GM19351 (cell line): ENCODE data around the gene LDLRAD4.

Experiments used
- ATAC-seq: cut with Tn5 transposase; IDR thresholded peaks from one replicate; pipeline ENCODE4 v1.9.1; 2021; ENCODE audit warnings: mild to moderate bottlenecking, moderate library complexity; ENCODE audit not compliant: unreplicated experiment

LDLRAD4 gene

GRCh38 chr18:13617826-13618515 is 399.4 kb downstream of the LDLRAD4 start:
- no peak for ATAC-seq

- ATAC-seq: no peak
These were observed 400.3 kb downstream of the LDLRAD4 start for GRCh38 chr18:13618760-13619438.

DNA sequence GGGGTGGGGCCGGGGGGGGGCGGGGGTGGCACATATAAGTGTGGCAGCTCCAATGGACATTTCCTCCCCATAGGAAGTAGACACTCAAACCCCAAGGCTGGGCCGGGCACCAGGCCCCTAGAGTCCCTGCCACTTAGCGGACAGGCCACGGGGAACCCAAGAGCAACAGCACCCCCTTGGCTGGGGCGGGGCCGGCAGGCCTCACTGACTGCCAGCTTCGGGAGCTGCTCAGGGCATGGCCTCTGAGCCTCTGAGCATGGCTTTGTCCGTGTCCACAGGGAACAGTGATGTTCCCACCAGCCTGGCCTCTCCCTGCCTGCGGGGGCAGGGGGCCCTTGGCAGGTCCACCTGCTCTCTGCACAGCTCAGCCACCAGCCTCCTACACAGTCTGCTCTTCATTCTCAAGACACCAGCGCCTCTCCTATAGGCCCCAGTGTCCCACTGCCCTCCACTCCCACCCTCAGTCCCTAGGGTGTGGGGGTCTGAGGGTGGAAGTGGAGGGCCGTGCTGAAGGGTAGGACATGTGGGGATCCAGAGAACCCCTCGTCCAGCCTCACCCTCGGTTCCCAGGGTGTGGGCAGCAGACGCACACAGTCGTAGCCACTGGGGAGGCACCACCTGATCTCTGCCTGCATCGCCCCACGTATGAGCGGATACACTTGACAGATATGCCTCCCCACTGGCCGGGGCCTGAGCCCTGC is 401.1 kb downstream of the LDLRAD4 start:
- no peak for ATAC-seq

DNA sequence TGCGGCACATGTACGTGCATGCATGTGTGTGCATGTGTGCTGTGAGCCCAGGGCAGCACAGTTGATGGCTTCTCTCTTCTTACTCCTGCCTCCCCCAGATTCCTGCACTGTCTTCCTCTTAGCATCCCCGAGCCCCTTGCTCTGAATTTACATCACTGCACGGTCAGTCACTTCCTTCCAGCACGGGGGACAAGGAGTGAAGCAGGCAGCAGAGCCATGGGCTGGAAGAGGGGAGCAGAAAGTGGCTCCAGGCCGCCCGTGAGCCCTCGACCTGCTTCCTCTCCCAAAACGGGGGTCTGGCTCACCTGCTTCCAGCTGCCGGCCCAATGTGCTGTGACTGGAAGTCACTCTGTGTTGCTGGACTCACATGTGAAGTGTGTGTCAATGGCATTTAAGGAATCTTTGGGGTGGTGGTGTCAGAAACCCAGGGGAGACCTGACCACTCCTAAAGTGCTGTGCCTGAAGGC is 401.7 kb downstream of the LDLRAD4 start:
- no peak for ATAC-seq

GRCh38 chr18:13620818-13621445 is 402.4 kb downstream of the LDLRAD4 start:
- no peak for ATAC-seq

DNA sequence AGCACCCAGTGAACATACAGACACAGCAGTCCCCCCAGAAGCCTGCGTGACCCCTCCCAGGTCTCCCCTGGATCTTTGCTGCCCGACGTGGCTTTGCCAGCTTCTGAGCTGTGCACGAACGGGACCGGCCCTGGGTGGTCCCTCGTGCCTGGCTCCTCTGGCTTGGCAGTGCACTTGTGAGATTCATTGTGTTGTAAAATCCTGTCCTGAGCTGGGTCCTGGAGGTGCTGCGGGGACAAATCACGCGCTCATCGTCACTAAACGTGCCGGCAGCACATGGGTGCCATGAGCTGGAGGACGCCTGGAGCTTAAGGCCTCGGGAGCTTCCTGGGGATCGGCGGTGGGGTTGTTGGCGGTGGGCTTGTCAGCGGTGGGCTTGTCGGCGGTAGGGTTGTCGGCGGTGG is 402.9 kb downstream of the LDLRAD4 start:
- no peak for ATAC-seq

- ATAC-seq: no peak
These were observed 403.5 kb downstream of the LDLRAD4 start for GRCh38 chr18:13621886-13622619.

GRCh38 chr18:13622751-13623150 is 404.2 kb downstream of the LDLRAD4 start:
- no peak for ATAC-seq

DNA sequence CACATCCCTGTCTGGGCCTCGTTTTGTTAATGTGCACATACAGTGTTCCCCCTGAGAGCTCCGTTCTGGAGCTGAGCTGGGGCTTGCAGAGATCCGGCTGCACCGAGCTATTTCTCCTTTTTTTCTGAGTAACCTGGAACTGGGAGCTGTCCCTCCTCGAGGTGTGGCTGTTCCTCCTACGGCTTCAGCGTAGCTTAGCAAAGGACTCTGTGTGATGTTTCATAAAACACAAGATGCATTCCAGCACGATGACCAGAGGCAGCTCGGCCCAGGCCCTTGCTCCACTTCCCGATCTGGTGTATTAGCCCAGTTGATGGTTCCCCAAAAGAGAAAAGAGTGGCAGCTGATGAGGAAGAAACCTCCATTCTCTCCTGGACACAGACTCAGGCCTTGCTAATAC is 404.8 kb downstream of the LDLRAD4 start:
- no peak for ATAC-seq

DNA sequence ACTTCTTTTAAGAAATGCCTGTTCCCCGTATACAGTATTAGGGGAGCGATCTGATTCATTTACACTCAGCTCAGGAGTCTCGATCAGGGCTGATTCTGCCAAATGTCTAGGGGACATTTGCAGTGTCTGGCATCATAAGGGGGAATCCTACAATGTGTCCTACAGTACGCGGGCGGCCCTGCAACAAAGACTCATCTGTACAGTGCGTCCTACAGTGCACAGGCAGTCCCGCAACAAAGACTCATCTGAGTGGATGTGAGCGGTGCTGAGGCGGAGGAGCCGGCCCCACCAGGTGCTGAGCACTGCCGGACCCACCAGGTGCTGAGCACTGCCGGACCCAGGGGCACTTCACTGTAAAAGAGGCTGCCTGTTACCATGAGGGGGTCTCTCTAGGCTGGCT is 405.3 kb downstream of the LDLRAD4 start:
- no peak for ATAC-seq

GRCh38 chr18:13624563-13625237 is 406.1 kb downstream of the LDLRAD4 start:
- ATAC-seq: no peak

- ATAC-seq: no peak
These were observed 406.8 kb downstream of the LDLRAD4 start for GRCh38 chr18:13625355-13625754.

DNA sequence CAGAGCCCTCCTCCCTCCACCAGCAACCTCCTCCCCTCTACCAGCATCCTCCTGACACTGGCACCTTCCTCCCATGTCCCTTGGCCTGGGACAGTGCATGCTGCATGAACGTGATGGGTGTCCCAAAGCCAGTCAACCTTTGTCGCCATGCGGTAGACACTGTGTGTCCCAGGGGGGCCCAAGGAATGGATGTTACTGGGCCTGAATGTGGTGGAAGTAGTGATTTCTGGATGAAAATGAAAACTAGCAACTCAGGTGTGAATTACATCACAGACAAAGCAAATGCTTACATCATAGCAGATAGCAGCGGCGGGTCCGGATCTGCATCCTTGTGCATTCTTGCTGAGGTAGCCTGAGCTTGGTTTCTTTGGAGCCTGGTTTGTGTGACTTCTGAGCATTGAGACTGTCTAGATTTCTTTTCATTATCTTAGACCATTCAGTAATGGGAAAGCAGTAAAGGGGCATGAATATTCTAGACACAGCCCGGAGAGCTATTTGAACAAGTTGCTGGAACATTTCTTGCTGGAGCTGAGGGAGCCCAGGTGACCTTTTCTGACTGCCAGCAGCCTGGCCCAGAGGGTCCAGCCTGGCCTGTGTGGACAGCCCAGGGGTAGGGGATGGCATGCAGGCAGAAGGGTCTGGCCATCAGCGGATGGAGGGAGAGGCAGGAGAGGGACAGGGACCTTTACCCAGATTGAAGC is 407.4 kb downstream of the LDLRAD4 start:
- no peak for ATAC-seq

DNA sequence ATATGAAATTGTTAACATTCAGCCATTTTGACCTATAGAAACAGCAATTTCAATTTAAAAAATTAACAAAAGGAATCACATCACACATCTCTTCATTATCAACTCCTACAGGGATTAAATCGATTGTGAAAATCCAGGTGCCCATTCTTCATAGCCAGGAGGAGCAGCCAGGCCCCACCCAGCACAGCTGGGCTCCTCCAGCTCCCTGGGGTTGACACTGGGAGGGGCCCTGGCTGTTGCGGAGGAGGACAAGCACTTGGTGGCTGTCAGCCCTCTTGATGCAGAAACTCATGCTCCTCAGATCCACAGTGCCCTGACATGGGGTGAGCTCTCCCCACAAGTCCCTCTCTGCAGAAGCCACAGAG is 408.0 kb downstream of the LDLRAD4 start:
- no peak for ATAC-seq

- ATAC-seq: no peak
These were observed 409.1 kb downstream of the LDLRAD4 start for GRCh38 chr18:13627639-13628038.

DNA sequence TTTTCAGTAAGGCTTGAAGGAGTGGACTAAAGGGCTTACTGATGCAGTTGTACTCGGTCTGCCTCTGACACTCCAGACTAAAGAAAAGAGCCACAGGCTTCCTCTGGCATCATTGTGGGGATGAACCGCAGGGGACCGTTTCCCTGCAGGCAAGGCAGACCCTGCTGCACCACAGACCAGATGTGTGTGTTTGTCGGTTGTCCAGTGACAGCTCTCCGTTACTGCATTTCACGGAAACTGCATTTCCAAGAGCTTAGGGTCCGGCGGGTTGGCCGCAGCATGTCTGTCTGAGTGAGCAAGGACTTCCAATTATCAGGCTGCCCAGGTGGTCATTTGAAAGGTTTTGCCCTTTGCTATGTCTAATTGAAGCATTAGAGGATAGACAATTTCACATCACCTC is 409.7 kb downstream of the LDLRAD4 start:
- no peak for ATAC-seq

DNA sequence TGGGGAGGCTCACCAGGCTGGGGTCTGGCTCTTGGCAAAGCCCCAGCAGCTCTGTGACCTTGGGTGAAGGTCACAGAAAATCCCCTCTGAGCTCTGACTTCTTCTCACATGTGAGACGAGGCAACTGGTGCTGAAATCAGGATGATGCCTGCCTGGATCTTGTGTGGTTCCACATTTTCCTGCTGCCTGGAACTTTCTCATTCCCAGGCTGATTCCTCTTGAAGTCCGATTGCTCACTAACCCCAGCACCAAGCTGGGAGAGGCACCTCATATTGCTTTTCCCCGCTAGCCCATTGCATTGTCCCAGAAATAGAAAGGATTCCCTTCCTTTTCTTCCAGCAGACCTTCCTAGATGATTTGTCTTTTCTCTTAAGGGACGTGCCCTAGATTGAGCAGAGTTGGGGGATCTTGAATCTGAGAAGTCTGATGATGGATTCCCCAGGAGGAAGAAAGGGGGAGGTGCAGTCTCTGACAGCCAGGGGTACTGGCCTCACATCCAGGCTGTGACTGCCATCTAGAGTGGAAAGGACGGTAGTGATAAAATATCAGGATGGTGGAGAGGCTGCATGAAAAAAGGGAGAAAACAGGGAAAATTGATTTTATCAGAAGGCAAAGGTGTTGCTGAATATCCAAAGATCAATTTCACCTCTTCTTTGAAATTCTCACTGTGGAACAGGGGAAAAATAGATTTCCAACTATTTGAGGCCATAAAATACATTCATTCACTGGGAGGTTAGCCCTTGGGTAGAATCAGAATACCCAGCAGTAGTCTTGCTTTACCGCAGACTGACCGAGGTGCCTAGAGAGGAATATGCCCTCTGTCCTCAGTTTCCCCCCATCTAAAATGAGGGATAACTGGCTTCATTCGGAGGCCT is 411.5 kb downstream of the LDLRAD4 start:
- peak; percentile 77 for ATAC-seq

- no peak for ATAC-seq
These were observed 412.2 kb downstream of the LDLRAD4 start for GRCh38 chr18:13630716-13631268.
